HFF-Myc (cell line): ENCODE measurements around the gene PRKAG2.

Experiments used
- DNase-seq: peaks from one replicate; pipeline ENCODE4 v3.0.0-alpha.2; 2011; ENCODE audit warnings: low read depth; ENCODE audit errors: extremely low read depth
- H3K4me3 ChIP-seq: replicated peaks from 2 replicates; pipeline ENCODE4 v1.5.1; 2011; ENCODE audit warnings: low read depth, mild to moderate bottlenecking, control low read depth, low read length
- TF ChIP-seq, protein P1 (sequence below): IDR thresholded peaks from 2 replicates; pipeline ENCODE4 v1.5.1; 2012; ENCODE audit warnings: mild to moderate bottlenecking, low read depth, low read length, control low read depth; ENCODE audit errors: missing control alignments

Gene PRKAG2

DNA sequence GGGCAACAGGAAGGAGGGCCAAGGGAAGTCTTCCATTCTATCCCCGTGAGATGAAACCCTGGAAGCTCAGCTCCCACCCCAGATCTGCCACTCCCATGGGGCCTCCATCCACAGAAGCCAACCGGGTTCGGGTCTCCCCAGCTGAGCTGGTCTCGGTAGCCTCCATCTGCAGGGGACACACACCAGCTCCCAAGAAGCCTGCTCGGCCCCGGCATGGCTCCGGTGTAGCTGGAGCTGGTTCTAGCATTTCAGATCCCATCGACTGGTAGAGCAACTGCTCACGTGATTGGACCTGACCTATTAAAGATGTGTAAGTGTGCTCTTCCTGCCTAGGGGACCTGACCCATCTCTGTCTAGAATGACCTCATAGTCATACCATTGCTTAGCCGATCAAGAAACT, 138.0 kb downstream of the PRKAG2 start:
- TF ChIP-seq, protein P1, sequence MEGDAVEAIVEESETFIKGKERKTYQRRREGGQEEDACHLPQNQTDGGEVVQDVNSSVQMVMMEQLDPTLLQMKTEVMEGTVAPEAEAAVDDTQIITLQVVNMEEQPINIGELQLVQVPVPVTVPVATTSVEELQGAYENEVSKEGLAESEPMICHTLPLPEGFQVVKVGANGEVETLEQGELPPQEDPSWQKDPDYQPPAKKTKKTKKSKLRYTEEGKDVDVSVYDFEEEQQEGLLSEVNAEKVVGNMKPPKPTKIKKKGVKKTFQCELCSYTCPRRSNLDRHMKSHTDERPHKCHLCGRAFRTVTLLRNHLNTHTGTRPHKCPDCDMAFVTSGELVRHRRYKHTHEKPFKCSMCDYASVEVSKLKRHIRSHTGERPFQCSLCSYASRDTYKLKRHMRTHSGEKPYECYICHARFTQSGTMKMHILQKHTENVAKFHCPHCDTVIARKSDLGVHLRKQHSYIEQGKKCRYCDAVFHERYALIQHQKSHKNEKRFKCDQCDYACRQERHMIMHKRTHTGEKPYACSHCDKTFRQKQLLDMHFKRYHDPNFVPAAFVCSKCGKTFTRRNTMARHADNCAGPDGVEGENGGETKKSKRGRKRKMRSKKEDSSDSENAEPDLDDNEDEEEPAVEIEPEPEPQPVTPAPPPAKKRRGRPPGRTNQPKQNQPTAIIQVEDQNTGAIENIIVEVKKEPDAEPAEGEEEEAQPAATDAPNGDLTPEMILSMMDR = no peak
- DNase-seq = no peak

DNA sequence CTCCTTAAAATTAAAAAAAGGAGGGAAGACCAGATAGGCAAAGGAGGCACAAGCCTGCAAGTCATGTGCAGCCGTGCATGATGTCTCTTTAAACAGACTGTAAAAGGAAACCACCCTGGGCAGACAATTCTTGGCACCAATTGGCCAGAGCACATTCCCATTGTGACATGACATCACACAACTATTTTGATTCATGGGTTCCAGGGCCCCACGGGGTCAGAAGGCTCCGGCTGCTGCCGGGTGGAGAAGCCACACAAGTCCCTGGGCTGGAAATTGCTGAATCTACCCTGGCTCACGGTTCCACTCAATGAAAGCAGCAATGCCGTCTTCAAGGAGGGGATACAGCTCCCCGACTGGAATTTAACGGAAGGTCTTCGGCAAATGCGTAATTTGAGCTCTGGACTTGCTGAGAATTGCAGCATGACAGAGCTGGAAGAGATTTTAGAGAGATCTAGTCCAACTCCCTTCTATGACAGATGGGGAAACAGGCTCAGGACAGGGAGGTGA, 140.5 kb downstream of the PRKAG2 start:
- peak; percentile 88 for DNase-seq
- TF ChIP-seq, protein P1 = peak; percentile 29

More for the DNA sequence above, 138.0 kb downstream of the PRKAG2 start:
- H3K4me3 ChIP-seq = no peak overlapping the region

DNA sequence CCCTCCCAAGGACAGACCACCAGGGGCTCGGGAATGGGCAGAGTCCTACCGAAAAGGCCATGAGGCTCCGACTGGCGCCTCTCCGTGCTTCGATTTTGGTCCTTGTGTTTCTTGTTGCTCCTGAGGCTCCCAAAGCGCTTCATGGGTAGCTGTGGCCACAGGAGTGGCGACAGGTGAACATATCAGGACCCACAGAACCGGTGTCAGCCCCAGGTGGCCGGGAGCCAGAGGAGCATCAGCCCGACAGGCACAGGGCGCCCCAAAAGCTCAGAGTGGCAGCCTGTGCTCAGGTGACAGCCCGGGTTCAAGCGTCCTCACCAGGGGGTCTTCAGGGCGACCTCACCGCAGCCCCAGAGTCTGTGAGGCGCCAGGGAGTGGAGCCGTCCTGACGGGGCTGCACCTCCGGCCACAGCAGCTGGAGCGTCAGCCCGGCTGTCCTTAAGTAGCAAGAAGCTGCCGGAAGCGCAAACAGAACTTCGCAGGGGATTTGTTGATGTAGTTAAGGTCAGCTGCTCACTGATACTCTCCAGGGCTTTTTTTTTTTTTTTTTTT, 141.0 kb downstream of the PRKAG2 start:
- peak overlapping the region; percentile 31 for H3K4me3 ChIP-seq
- TF ChIP-seq, protein P1 = no peak
- no peak for DNase-seq

More for the DNA sequence above, 140.5 kb downstream of the PRKAG2 start:
- peak overlapping the region; percentile 31 for H3K4me3 ChIP-seq

DNA sequence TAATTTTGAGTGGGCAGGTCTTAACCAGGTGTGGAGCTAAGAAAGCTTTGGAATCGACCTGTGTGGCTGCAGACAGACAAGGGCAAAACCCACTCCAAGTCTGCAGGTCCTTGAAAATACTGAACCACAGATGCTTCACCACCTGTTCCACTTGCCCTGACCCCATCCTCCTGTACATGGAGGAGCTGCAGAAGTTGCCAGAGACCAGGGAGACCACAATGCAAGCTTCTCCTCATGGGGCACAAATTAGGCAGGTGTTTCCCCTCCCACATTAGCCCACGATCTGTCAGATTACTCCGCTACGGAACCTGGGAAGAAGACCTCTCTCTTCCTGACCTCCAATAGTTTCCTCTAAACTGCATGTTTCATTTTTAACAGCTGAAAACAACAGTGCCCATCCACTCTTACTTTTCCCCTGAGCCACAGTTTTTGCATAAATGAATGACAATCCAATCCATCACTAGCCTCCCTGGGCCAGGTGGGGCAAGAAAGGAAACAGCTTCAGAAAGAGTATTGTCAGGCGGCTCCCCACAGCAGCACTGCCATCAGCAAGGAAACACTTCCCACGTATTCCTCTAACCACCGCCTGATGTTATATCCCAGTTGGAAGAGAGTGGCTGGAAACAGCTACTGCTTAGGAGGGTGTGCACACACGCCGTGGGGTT, 141.6 kb downstream of the PRKAG2 start:
- DNase-seq = no peak
- peak overlapping the region; percentile 31; the same call in 1 of the 2 replicates for H3K4me3 ChIP-seq
- TF ChIP-seq, protein P1 = no peak

DNA sequence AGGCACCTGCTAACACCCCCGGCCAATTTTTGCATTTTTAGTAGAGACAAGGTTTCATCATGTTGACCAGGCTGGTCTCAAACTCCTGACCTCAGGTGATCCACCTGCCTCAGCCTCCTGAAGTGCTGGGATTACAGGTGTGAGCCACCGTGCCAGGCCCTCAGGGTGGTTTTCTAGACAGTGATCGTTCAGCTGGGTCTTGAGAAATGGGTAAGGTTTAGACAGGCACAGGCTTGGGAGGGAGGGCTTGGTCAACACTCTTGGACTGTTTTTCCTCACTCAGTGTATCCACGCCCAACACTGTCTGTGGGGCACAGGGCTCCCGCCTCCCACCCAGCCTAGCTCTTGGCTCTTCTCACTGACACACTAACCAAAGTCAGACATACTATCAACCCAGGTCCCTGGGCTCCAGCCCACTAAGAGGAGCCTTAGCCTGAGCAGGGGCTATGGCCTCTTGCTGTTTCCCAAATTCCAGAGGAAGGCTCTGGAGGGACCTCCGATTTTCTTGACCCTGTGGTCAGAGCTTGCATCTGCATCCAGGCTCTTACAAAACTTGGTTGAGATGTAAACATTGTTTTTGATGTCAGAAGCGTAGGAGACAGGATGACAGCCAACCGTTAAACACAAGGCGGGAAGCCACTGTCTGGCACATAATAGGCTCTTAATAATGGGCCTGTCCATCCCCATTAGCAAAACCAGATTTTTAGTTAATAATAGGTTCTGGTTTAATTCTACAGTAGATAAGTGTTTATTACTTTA, 143.9 kb downstream of the PRKAG2 start:
- no peak overlapping the region for H3K4me3 ChIP-seq
- TF ChIP-seq, protein P1 = no peak
- no peak for DNase-seq

DNA sequence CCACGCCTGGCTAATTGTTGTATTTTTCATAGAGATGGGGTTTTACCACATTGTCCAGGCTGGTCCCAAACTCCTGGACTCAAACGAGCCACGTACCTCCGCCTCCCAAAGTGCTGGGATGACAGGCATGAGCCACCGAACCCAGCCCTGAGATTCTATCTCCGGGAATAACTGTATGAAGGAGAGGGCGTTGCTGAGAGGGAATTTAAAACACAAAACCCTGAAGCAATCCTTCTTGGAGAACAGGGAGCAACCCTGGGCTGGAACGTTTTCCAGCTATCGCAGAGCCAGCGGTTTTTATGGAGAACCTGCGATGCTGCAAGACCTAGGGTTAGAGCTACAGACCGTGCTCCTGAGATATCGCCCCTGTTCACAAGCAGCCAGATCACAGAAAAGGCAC, 144.6 kb downstream of the PRKAG2 start:
- DNase-seq = no peak
- H3K4me3 ChIP-seq = no peak overlapping the region
- TF ChIP-seq, protein P1 = no peak
